ENCODE results near the gene GPR63.

- no peak for TF ChIP-seq CTCF (IDR thresholded peaks at IDR 0.05)
- no peak for TF ChIP-seq POLR2A (IDR thresholded peaks at IDR 0.05)
Observed at GRCh38 chr6:96872976-96873375, 35.7 kb upstream of the GPR63 start.

All from body of pancreas (tissue), 4 donors.